Fibroblast of the aortic adventitia (primary cell): ENCODE data around the gene C10orf90. TPM values are rescaled to one million over a fixed set of nuclear protein-coding genes. Genes with fewer than 3 reads are reported as not detected.

ENCODE experiments used
- DNase-seq: peaks from one replicate; pipeline ENCODE4 v3.0.0-alpha.2; 2010; ENCODE audit warnings: low read depth
- H3K4me3 ChIP-seq: 2 replicates; pipeline ENCODE4 v1.5.1; 2011; ENCODE audit warnings: low read depth, mild to moderate bottlenecking, control low read depth, low read length, moderate library complexity
- total RNA-seq: library from RNA; depleted of rRNA; stranded (reverse); fragments of >200 nt; gene quantifications from 2 replicates; pipeline ENCODE4 v1.2.3, GENCODE V29; 2012; ENCODE audit warnings: low replicate concordance
- TF ChIP-seq, protein P1 (sequence below): IDR thresholded peaks from 2 replicates; pipeline ENCODE4 v1.5.1; 2011; ENCODE audit warnings: mild to moderate bottlenecking, low read length, control low read depth, inconsistent platforms; ENCODE audit not compliant: insufficient read depth

C10orf90 gene
- total RNA-seq, 1 donor, result 1.1 TPM

DNA sequence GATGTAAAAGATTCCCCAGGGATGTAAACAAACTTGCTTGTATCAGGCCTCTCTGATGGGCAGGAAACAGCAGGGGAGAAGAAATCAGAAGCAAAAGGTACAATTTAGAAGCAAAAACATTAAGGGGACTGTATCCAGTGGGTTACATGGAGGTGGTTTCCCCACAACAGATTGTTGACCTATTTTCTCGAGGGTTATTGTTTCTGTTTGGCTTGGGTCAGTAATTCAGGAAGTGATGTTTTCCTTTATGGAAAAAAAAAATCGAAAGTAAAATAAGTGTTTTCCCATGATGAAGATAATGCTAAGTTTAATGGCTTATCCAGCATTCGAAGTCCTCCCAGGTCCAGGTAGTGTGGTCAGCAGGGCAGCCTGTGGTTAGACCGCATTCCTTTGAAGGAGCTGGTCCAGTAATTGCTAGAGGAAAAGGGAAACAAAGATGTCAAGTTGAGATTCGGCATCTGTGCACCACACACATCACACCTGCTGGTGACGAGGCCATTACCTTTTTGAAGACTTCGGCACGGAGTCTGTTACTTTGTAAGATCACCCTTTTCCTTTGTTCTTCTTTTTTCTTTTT lies 244.9 kb downstream of the C10orf90 start:
- no peak for DNase-seq
- H3K4me3 ChIP-seq, result no peak overlapping the region
- TF ChIP-seq, protein P1, sequence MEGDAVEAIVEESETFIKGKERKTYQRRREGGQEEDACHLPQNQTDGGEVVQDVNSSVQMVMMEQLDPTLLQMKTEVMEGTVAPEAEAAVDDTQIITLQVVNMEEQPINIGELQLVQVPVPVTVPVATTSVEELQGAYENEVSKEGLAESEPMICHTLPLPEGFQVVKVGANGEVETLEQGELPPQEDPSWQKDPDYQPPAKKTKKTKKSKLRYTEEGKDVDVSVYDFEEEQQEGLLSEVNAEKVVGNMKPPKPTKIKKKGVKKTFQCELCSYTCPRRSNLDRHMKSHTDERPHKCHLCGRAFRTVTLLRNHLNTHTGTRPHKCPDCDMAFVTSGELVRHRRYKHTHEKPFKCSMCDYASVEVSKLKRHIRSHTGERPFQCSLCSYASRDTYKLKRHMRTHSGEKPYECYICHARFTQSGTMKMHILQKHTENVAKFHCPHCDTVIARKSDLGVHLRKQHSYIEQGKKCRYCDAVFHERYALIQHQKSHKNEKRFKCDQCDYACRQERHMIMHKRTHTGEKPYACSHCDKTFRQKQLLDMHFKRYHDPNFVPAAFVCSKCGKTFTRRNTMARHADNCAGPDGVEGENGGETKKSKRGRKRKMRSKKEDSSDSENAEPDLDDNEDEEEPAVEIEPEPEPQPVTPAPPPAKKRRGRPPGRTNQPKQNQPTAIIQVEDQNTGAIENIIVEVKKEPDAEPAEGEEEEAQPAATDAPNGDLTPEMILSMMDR, result no peak

GRCh38 chr10:126425032-126425431 lies 245.5 kb downstream of the C10orf90 start:
- no peak for DNase-seq

GRCh38 chr10:126423732-126424491 lies 246.6 kb downstream of the C10orf90 start:
- TF ChIP-seq, protein P1, result no peak
- no peak overlapping the region for H3K4me3 ChIP-seq
- no peak for DNase-seq

More at GRCh38 chr10:126425032-126425431, 245.5 kb downstream of the C10orf90 start:
- H3K4me3 ChIP-seq, result no peak overlapping the region
- TF ChIP-seq, protein P1, result no peak

GRCh38 chr10:126422567-126422966 lies 247.9 kb downstream of the C10orf90 start:
- H3K4me3 ChIP-seq, result no peak overlapping the region

GRCh38 chr10:126421756-126422256 lies 248.7 kb downstream of the C10orf90 start:
- H3K4me3 ChIP-seq, result no peak overlapping the region
- peak; percentile 97 for DNase-seq
- TF ChIP-seq, protein P1, result no peak

More at GRCh38 chr10:126422567-126422966, 247.9 kb downstream of the C10orf90 start:
- peak; percentile 35 for DNase-seq
- TF ChIP-seq, protein P1, result no peak

- no peak overlapping the region for H3K4me3 ChIP-seq
- TF ChIP-seq, protein P1, result no peak
- DNase-seq, result peak; percentile 70
These were observed 249.8 kb downstream of the C10orf90 start for GRCh38 chr10:126420567-126421300.
